HG03354 (cell line): Measurements from ENCODE around the gene TNNI2.
"Not testable (repeated sequence)": the region's sequence is repeated elsewhere in the genome, so short reads cannot be mapped to it uniquely, and the experiment has no call there.

Source experiments
- ATAC-seq: cut with Tn5 transposase; IDR thresholded peaks from one replicate; pipeline ENCODE4 v1.9.1; 2021; ENCODE audit warnings: mild to moderate bottlenecking; ENCODE audit not compliant: unreplicated experiment, poor library complexity, severe bottlenecking

The TNNI2 gene

DNA sequence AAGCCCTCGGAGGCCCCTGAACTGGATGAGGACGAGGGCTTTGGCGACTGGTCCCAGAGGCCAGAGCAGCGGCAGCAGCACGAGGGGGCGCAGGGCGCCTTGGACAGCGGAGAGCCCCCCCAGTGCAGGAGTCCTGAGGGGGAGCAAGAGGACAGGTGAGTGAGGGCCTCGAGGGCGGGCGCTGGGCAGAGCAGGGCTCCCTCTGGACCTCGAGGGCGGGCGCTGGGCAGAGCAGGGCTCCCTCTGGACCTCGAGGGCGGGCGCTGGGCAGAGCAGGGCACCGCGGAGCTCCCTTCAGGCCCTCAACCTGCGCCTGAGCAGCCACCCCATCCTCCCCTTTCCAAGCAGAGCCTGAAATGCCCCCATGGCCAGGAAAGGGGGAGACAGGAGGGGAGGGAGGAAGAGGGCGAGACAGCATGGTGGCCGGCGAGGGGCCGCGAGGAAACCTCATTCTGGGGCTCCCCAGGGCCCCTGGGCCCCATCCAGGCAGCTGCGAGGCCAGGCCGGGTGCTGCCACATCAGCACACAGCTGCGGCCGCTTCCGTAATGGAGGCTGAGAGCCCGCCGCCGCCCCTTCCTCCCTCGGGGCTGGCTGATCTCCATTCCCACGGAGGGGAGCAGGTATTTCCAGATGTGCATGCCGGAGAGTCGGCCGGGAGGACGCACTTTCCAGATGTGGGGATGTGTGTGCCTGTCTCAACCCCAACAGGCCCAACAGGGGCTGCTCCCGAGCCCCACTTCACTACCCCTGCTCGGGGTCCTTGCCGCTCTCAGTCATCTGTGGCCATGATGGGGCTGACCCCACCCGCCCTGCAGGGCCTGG is 42.9 kb downstream of the TNNI2 start:
- ATAC-seq: no peak

DNA sequence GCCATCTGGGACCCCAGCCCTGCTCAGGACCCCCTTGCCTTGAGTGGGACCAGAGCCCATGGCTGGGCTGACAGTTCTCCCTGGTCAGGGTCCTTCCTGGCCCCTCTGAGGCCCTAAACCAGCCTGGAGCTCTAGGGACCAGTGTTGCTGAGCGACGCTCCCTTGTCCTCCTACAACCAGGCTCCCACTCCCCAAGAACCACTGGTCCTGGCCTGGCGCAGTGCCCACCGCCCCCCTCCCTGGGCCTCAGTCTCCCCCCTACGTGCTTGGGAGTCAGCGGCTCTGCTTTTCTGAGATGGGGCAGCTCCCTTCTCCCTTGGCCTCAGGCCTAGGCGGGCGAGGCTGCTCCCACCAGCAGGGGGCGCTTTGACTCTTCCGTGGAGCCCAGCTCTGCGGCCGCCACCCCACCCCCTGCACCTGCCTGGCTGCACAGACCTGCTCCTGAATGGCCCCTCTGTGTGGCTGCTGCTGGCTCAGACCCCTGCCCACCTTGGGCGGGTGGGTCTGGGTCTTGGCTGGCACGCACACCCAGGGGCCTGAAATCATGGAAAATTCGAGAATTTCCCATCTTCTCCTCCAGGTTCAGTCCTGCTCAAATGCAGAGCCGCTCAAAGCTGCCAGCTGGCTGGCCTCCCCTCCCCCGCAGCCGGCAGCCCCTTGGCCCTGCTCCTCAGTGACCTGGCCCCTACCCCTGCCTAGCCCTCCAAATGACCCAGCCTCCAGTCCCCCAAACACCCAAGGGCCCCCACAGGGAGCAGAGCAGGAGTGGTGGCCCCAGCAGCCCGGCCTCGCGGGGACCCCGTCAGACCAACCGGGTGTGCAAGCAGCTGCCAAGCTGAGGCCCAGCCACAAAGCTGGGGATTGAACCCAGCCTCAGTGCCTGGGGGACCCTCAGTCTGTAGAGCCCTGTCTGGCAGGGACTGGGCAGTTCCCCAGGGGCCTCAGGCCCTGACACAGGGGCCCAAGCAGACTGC is 43.8 kb downstream of the TNNI2 start:
- ATAC-seq: no peak

DNA sequence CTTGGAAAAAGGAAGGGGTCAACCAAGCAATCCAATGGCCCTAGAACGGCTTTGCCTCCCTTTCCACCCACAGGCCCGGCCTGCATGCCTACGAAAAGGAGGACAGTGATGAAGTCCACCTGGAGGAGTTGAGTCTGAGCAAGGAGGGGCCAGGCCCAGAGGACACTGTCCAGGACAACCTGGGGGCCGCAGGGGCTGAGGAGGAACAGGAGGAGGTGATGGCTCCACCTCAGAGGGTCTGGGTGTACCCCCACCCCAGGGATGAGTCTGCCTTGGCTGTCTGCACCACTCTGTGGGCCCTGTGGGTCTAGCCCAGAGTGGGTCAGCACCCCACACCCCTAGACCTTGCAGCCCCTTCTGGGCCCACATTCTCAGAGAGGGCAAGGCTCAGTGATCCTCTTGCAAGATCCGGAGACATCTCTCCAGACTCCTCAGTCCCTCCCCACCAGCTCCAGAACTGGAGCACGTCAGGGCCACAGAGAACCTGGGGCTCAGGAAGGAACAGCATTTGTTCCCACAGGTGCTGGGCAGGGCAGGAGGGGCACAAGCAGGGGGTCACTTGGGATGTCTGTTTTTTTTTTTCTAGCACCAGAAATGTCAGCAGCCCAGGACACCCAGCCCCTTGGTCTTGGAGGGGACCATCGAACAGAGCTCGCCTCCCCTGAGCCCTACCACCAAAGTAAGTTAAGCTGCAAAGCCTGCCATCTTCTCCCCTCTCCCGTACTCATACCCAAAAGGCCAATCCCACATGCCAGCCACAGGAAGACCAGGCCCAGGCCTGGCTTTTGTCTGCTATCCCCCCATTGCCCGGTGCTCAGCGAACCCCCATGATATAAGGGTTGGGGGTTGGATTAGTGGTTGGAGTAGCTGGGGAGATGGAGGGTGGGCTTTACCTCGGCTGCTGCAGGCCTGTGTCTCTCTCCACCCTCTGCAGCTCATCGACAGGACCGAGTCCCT is 44.8 kb downstream of the TNNI2 start:
- no peak for ATAC-seq

DNA sequence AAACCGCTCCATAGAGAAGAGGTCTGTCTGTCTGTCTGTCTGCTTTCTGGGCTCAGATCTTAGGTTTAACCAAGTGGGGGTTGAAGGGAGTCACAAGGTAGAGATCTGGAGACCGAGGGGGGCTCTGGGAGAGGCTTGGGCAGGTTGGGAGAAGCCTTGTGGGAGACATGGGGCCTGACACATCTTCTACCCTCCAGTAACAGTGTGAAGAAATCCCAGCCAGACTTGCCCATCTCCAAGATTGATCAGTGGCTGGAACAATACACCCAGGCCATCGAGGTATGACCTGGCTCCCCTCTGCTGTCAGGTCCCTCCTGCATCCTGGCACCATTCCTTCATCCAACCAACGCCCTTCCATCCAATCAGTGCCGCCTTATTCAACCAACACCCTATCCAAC is 45.5 kb downstream of the TNNI2 start:
- no peak for ATAC-seq

DNA sequence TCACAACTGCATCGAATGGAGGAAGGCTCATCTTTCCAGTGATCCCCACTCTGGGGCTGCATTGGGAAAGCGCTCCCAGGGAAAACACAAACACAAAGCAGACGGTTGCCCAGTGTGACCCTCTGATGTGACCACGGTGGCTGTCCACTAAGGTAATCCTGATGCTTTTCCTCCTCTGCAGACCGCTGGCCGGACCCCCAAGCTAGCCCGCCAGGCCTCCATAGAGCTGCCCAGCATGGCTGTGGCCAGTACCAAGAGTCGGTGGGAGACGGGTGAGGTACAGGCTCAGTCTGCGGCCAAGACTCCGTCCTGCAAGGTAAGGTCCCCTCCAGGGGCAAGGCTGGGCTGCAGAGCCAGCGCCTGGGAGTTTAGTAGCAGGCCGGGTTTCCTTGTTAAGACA is 47.8 kb downstream of the TNNI2 start:
- ATAC-seq: not testable (repeated sequence)

DNA sequence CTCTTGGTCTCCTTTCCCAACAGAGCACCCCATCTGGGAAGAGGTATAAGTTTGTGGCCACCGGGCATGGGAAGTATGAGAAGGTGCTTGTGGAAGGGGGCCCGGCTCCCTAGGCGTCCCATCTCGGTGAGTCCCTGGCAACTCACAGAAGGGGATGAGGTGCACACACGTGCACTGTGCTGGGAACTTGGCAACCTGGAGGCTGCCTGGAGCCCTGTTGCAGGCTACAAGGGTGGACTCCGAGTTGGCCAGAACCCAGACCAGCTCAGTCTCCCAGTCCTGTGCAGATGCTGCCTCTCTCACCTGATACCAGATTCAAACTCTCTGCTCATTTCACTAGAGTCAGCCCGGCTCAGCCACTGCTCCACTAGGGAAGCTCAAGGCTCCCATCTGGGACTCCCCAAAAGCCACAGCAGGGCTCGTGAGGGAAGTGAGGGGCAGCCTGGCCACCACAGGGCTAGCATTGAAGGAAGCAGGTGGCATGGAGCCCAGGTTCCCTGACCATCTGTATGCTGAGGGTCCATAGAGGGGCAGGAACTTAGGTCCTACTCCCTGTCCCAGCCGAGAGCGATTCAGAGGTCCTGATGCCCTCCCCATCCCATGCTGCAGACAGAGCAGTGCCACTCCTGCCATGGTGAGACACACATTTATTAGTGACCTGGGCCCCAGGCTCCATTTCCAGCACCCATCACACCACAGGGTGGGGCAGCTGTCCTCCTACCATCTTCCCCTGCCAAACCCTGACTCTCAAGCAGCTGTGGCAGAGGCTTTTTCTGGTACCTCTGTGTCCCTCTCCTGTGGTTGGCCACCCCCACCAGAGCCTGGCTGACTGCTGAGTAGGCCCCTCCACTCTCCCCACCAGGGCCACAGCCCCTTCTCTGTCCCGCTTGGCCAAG is 48.9 kb downstream of the TNNI2 start:
- ATAC-seq: no peak

DNA sequence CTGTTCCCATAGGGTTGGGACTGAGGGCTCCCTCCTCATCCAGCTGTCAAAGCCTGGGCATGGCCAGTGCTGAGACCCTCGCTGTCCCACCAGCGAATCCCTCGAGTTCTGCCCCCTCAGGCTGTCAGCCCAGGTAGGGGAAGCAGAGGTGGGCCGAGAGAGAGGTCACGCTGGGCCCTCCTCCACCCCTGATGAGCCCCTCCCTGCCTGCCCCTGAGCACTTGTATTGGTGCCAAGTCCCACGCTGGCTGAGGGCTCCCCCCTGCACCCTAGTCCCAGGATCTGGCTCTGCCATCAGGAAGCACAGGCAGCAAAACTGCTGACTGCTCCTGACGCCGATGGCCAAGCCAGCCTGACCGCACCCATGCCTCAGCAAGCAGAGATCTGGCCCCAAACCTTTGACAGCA is 49.6 kb downstream of the TNNI2 start:
- no peak for ATAC-seq

DNA sequence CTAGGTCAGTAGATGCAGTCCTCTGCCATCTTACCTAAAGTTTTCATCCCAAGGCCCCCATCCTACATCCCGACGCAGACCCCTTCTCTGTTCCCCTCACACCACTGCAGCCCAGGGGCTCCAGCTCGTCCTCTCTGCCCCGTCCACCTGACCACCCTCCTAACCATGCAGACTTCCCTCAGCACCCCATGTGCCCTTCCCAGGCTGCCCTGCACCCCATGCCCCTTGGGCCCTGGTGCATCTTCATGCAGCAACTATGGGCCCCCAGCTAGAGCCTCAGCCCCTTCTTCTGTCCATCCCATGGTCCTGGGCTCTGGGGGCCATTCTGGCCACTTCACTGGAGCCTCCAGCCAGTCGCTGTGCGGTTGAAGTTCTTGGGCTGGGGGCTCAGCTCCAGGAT is 50.0 kb downstream of the TNNI2 start:
- ATAC-seq: no peak

DNA sequence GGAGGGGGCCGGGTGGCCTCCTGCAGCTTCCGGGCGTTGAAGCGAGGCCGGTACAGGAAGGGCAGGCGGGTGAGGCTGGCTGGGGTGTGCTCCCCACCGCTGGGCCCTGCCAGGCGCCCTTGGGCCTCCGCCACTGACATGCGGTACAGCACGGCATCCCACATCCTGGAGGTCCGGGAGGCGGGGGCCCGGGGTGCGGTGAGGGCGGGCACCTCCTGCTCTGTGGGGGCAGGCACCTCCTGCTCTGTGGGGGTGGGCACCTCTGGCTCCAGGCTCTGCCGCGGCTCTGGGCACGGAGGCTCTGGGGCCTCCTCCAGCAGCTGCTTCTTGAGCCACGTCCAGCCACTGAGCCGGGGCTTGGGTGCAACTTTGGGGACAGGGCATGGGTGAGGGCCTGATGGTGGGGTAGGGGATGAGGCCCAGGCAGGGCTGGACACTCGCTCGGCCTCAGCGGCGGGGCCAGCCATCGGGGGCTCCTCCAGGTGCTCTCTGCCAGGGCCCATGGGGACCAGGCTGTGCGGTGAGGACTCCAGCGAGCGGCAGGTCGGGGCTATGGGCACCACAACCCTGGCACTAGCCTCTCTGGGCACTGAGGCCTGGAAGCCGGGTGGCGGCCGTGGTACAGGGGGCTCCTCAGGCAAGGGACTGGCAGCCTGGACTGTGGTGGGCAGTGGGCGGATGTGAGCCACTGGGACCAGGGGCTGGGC is 50.6 kb downstream of the TNNI2 start:
- ATAC-seq: no peak

DNA sequence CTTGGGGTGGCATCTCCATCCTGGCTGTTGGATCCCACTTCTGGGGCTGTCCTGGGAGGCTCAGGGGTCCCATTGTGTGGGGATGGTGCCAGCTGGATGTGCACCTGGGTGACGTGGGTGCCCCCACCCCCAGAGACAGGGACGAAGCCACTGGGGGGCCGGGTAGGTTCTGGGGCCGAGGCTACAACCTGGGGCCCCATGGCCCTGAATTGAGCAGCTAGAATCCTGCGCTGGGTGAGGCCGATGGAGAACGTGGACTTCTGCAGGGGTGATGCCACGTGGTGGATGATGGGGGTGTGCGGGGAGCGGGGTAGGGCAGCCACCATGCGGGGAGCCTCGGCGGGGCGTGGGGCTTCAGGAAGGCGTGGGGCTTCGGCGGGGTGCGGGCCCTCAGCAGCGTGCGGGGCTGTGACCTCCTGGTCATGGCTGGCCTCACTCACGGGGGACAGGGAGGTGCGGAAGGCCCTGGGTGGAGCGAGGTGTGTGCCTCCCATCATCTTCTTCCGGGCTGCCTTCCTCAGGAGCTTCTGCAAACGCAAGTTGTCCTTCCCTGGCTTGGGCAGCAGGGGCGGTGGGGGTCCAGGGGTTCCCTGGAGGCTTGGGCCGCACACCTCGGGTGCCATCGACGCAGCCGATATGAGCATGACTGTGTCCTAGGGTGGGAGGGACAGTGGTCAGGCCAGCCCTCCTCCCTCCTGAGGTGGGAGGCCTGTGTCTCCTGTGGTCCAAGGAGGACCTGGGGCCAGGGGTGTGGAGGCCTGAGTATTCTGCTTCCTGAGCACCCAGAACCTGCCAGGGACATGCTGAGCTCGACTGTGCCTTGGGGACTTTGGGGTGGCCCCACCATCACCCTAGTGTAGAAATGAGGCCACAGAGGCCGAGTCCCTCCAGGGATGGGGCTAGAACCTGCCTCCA is 51.4 kb downstream of the TNNI2 start:
- no peak for ATAC-seq
